Calu3 (cell line): Measurements from ENCODE around the gene PNP. TPM values are rescaled to one million over a fixed set of nuclear protein-coding genes. Genes with fewer than 3 reads are reported as not detected.

Source experiments
- BruUV-seq: library from RNA; stranded (reverse); fragments of 400-500 nt; replicated peaks from 2 replicates; lab custom pipeline; 2021; lab: Mats Ljungman, UMichigan
- CTCF ChIA-PET: fragments of 300-600 bp; sonication (Branson Sonifier 250); formaldehyde crosslinking; loops from one replicate; lab custom pipeline; 2022; ENCODE audit warnings: antibody characterized with exemption; lab: Charles Lee
- DNase-seq: peaks from one replicate; pipeline ENCODE4 v3.0.0; 2022
- H3K27ac Mint-ChIP-seq: one replicate; pipeline ENCODE4 v1.8.0; 2022; ENCODE audit warnings: mixed read lengths; ENCODE audit not compliant: unreplicated experiment
- H3K27me3 Mint-ChIP-seq: one replicate; pipeline ENCODE4 v1.8.0; 2022; ENCODE audit warnings: mixed read lengths; ENCODE audit not compliant: unreplicated experiment
- H3K36me3 Mint-ChIP-seq: one replicate; pipeline ENCODE4 v1.8.0; 2022; ENCODE audit warnings: mild to moderate bottlenecking, moderate library complexity, mixed read lengths; ENCODE audit not compliant: insufficient read depth, unreplicated experiment
- H3K4me1 Mint-ChIP-seq: one replicate; pipeline ENCODE4 v1.8.0; 2022; ENCODE audit warnings: mild to moderate bottlenecking, low read depth, mixed read lengths; ENCODE audit not compliant: unreplicated experiment
- H3K4me3 Mint-ChIP-seq: one replicate; pipeline ENCODE4 v1.8.0; 2022; ENCODE audit warnings: mild to moderate bottlenecking, low read depth, moderate library complexity, mixed read lengths; ENCODE audit not compliant: unreplicated experiment
- H3K9me3 Mint-ChIP-seq: one replicate; pipeline ENCODE4 v1.8.0; 2022; ENCODE audit warnings: low read depth, mixed read lengths; ENCODE audit not compliant: unreplicated experiment
- intact Hi-C: fragments of 100-400 bp; cut with micrococcal nuclease; formaldehyde crosslinking; loops from one replicate; pipeline ENCODE4 v1.10.0; 2022; ENCODE audit not compliant: unreplicated experiment
- total RNA-seq: library from RNA; stranded (reverse); gene quantifications from 2 replicates; pipeline ENCODE4 v1.2.3, GENCODE V29; 2022
- TF ChIP-seq, protein P1 (sequence below): fragments of 200-600 bp; IDR thresholded peaks from one replicate; pipeline ENCODE4 v1.8.0; 2022; ENCODE audit warnings: antibody characterized with exemption; ENCODE audit not compliant: unreplicated experiment

PNP gene
- total RNA-seq, 1 experiment from 2014 or later = 81.3 TPM

GRCh38 chr14:20494935-20495766 is 25.9 kb downstream of the PNP start:
- H3K36me3 Mint-ChIP-seq = no peaks in the 10 kb centered on the region
- H3K9me3 Mint-ChIP-seq = peaks cover 4% of the 10 kb centered on the region
- TF ChIP-seq, protein P1, sequence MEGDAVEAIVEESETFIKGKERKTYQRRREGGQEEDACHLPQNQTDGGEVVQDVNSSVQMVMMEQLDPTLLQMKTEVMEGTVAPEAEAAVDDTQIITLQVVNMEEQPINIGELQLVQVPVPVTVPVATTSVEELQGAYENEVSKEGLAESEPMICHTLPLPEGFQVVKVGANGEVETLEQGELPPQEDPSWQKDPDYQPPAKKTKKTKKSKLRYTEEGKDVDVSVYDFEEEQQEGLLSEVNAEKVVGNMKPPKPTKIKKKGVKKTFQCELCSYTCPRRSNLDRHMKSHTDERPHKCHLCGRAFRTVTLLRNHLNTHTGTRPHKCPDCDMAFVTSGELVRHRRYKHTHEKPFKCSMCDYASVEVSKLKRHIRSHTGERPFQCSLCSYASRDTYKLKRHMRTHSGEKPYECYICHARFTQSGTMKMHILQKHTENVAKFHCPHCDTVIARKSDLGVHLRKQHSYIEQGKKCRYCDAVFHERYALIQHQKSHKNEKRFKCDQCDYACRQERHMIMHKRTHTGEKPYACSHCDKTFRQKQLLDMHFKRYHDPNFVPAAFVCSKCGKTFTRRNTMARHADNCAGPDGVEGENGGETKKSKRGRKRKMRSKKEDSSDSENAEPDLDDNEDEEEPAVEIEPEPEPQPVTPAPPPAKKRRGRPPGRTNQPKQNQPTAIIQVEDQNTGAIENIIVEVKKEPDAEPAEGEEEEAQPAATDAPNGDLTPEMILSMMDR = no peak
- H3K27me3 Mint-ChIP-seq = no peaks in the 10 kb centered on the region
- no TSS peak for BruUV-seq
- DNase-seq = peak; percentile 44
- H3K27ac Mint-ChIP-seq = peak overlapping the region; percentile 29
- H3K4me1 Mint-ChIP-seq = peaks cover 36% of the 10 kb centered on the region
- intact Hi-C loops = no loop called here
- CTCF ChIA-PET = no interaction called here
- no peak overlapping the region for H3K4me3 Mint-ChIP-seq

- CTCF ChIA-PET = no interaction called here
- no peak overlapping the region for H3K27ac Mint-ChIP-seq
- peaks cover 34% of the 10 kb centered on the region for H3K4me1 Mint-ChIP-seq
- no peak for DNase-seq
- intact Hi-C loops = no loop called here
- H3K4me3 Mint-ChIP-seq = no peak overlapping the region
- BruUV-seq = no TSS peak
- H3K9me3 Mint-ChIP-seq = peaks cover 4% of the 10 kb centered on the region
- H3K27me3 Mint-ChIP-seq = no peaks in the 10 kb centered on the region
- TF ChIP-seq, protein P1 = no peak
- no peaks in the 10 kb centered on the region for H3K36me3 Mint-ChIP-seq
Observed at GRCh38 chr14:20498622-20499021, 29.4 kb downstream of the PNP start.

- CTCF ChIA-PET = no interaction called here
- Mint-ChIP-seq H3K4me3 (no peak overlapping the region), H3K27me3 (no peaks in the 10 kb centered on the region), H3K4me1 (peaks cover 34% of the 10 kb centered on the region), H3K36me3 (no peaks in the 10 kb centered on the region), H3K9me3 (peaks cover 4% of the 10 kb centered on the region), H3K27ac (no peak overlapping the region)
- DNase-seq = no peak
- BruUV-seq = no TSS peak
- intact Hi-C loops = no loop called here
- TF ChIP-seq, protein P1 = no peak
Observed at GRCh38 chr14:20499108-20499507, 29.9 kb downstream of the PNP start.

DNA sequence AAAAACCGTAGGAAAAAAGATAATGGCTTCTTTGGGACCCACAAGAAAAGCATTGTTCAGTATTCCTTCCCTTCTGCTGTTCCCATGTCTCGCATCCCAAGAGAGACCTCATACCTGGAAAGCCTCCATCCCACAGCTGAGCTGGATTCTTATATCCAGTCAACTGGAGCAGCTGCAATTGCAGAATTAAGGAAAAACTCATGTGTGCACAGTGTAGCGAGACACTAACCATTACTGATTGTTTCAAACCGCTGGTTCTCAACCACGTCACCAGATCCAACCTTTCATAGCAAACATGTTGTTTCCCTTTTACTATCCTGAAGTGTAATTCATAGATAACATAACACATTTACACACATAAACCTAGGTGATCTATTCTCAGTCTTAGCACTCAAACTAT is 30.7 kb downstream of the PNP start:
- peaks cover 33% of the 10 kb centered on the region for H3K4me1 Mint-ChIP-seq
- no peaks in the 10 kb centered on the region for H3K36me3 Mint-ChIP-seq
- BruUV-seq = no TSS peak
- DNase-seq = no peak
- CTCF ChIA-PET = no interaction called here
- no peak overlapping the region for H3K27ac Mint-ChIP-seq
- H3K9me3 Mint-ChIP-seq = peaks cover 4% of the 10 kb centered on the region
- no peaks in the 10 kb centered on the region for H3K27me3 Mint-ChIP-seq
- H3K4me3 Mint-ChIP-seq = no peak overlapping the region
- intact Hi-C loops = no loop called here
- TF ChIP-seq, protein P1 = no peak
